ENCODE measurements around the gene RET. TPM values are rescaled to one million over a fixed set of nuclear protein-coding genes. Genes with fewer than 3 reads are reported as not detected.

RET gene
- total RNA-seq, 1 experiment from 2014 or later = 68.0 TPM

- POLR2A ChIA-PET (ENCODE audit: low non-redundant PET) = no interaction called here
- no TSS peak for BruUV-seq (replicated peaks)
- CTCF ChIA-PET = no interaction called here
- no peak for DNase-seq (ENCODE audit: low spot score)
- TF ChIP-seq EZH2 (IDR thresholded peaks at IDR 0.05; ENCODE audit: borderline replicate concordance, low read depth, low read length, poor library complexity, severe bottlenecking) = no peak
- TF ChIP-seq, protein P1, sequence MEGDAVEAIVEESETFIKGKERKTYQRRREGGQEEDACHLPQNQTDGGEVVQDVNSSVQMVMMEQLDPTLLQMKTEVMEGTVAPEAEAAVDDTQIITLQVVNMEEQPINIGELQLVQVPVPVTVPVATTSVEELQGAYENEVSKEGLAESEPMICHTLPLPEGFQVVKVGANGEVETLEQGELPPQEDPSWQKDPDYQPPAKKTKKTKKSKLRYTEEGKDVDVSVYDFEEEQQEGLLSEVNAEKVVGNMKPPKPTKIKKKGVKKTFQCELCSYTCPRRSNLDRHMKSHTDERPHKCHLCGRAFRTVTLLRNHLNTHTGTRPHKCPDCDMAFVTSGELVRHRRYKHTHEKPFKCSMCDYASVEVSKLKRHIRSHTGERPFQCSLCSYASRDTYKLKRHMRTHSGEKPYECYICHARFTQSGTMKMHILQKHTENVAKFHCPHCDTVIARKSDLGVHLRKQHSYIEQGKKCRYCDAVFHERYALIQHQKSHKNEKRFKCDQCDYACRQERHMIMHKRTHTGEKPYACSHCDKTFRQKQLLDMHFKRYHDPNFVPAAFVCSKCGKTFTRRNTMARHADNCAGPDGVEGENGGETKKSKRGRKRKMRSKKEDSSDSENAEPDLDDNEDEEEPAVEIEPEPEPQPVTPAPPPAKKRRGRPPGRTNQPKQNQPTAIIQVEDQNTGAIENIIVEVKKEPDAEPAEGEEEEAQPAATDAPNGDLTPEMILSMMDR (conservative IDR thresholded peaks at IDR 0.05; ENCODE audit: low read depth, low read length) = no peak
- no peak overlapping the region for H3K4me3 ChIP-seq (ENCODE audit: low read depth, low read length, poor library complexity, severe bottlenecking)
- no peaks in the 10 kb centered on the region for H3K9me3 ChIP-seq (ENCODE audit: low read depth, low read length, poor library complexity, severe bottlenecking)
- no peak overlapping the region for H3K27ac ChIP-seq (ENCODE audit: low read depth, low read length, poor library complexity, severe bottlenecking)
- peaks cover 25% of the 10 kb centered on the region for H3K4me1 ChIP-seq (ENCODE audit: insufficient read depth, low read length, poor library complexity, severe bottlenecking)
- intact Hi-C loops (cut with micrococcal nuclease; ENCODE audit: unreplicated experiment) = loop anchor here (5.0 kb wide), 2 partner anchors 223 to 338 kb away; no protein-coding TSS in a partner anchor
- H3K36me3 ChIP-seq (ENCODE audit: insufficient read depth, low read length, poor library complexity, severe bottlenecking) = no peaks in the 10 kb centered on the region
- H3K27me3 ChIP-seq (replicated peaks; ENCODE audit: insufficient read depth, low read depth, low read length, poor library complexity) = no peaks in the 10 kb centered on the region
Observed at GRCh38 chr10:43090664-43091063, 13.8 kb downstream of the RET start.

GRCh38 chr10:43091846-43092245, 15.0 kb downstream of the RET start:
- intact Hi-C loops (cut with micrococcal nuclease; ENCODE audit: unreplicated experiment) = loop anchor here (5.0 kb wide), 2 partner anchors 225 to 340 kb away; no protein-coding TSS in a partner anchor
- H3K27ac ChIP-seq (ENCODE audit: low read depth, low read length, poor library complexity, severe bottlenecking) = no peak overlapping the region
- POLR2A ChIA-PET (ENCODE audit: low non-redundant PET) = no interaction called here
- no peak overlapping the region for H3K4me3 ChIP-seq (ENCODE audit: low read depth, low read length, poor library complexity, severe bottlenecking)
- peaks cover 25% of the 10 kb centered on the region for H3K4me1 ChIP-seq (ENCODE audit: insufficient read depth, low read length, poor library complexity, severe bottlenecking)
- no TSS peak for BruUV-seq (replicated peaks)
- H3K36me3 ChIP-seq (ENCODE audit: insufficient read depth, low read length, poor library complexity, severe bottlenecking) = no peaks in the 10 kb centered on the region
- H3K27me3 ChIP-seq (replicated peaks; ENCODE audit: insufficient read depth, low read depth, low read length, poor library complexity) = no peaks in the 10 kb centered on the region
- no peak for DNase-seq (ENCODE audit: low spot score)
- no peaks in the 10 kb centered on the region for H3K9me3 ChIP-seq (ENCODE audit: low read depth, low read length, poor library complexity, severe bottlenecking)
- CTCF ChIA-PET = interaction anchor here (1.5 kb wide), 1 partner anchor 13 kb away, joined by 5 read pairs; no protein-coding TSS in a partner anchor
- no peak for TF ChIP-seq EZH2 (IDR thresholded peaks at IDR 0.05; ENCODE audit: borderline replicate concordance, low read depth, low read length, poor library complexity, severe bottlenecking)
- TF ChIP-seq, protein P1 (conservative IDR thresholded peaks at IDR 0.05; ENCODE audit: low read depth, low read length) = no peak

DNA sequence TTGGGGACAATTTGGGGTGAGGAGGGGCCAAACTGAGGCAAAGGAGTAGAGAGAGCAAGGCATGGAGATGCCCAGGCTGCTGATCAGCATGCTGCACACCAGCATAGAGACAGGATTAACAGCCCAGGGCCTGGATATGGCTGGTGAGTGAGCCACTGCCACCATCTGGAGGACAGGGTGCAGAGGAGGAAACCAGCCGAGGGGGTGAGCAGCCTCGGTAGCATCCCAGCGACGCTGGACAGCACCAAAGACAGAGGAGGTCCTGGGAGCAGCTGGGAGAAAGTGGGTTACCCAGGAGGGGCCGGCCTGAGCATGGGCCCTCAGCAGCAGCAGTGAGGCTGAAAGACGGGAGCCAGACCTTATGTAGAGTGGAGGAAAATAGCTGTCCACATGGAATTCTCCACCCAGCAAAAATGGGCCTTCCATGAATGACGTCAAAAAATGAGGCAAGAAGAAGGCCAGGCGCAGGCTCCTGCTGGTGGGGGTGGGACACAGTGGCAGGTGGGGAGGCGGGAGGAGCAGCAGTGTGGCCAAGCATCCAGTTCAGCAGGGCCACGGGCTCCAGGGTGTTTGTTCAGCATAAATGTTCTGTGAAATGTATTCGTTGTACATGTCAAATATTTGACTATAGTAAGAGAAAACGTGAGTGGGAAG, 16.7 kb downstream of the RET start:
- intact Hi-C loops (cut with micrococcal nuclease; ENCODE audit: unreplicated experiment) = loop anchor here (5.0 kb wide), 2 partner anchors 226 to 341 kb away; no protein-coding TSS in a partner anchor
- no peak overlapping the region for H3K4me3 ChIP-seq (ENCODE audit: low read depth, low read length, poor library complexity, severe bottlenecking)
- peak; percentile 79 for DNase-seq (ENCODE audit: low spot score)
- H3K27me3 ChIP-seq (replicated peaks; ENCODE audit: insufficient read depth, low read depth, low read length, poor library complexity) = no peaks in the 10 kb centered on the region
- CTCF ChIA-PET = no interaction called here
- no peak overlapping the region for H3K27ac ChIP-seq (ENCODE audit: low read depth, low read length, poor library complexity, severe bottlenecking)
- POLR2A ChIA-PET (ENCODE audit: low non-redundant PET) = no interaction called here
- BruUV-seq (replicated peaks) = no TSS peak
- no peak for TF ChIP-seq EZH2 (IDR thresholded peaks at IDR 0.05; ENCODE audit: borderline replicate concordance, low read depth, low read length, poor library complexity, severe bottlenecking)
- TF ChIP-seq, protein P1 (conservative IDR thresholded peaks at IDR 0.05; ENCODE audit: low read depth, low read length) = peak; percentile 51
- H3K36me3 ChIP-seq (ENCODE audit: insufficient read depth, low read length, poor library complexity, severe bottlenecking) = no peaks in the 10 kb centered on the region
- peaks cover 25% of the 10 kb centered on the region for H3K4me1 ChIP-seq (ENCODE audit: insufficient read depth, low read length, poor library complexity, severe bottlenecking)
- no peaks in the 10 kb centered on the region for H3K9me3 ChIP-seq (ENCODE audit: low read depth, low read length, poor library complexity, severe bottlenecking)
